Upper lobe of left lung (tissue), 6 donors: Measurements from ENCODE around the gene CCM2. TPM values are rescaled to one million over a fixed set of nuclear protein-coding genes. Genes with fewer than 3 reads are reported as not detected.

Source experiments
- ATAC-seq, 2 donors: fragments of 200-7000 bp; cut with Tn5 transposase; one replicate each; pipeline ENCODE4 v1.9.1; 2022; ENCODE audit warnings: mild to moderate bottlenecking in 2 of 2, moderate library complexity in 2 of 2; ENCODE audit not compliant: low FRiP score in 2 of 2
- DNase-seq, 2 donors: peaks; one replicate each; pipeline ENCODE4 v3.0.0-alpha.2; 2019 to 2020
- H3K27ac ChIP-seq, 4 donors: fragments of 200-600 bp; sonication (generic); one replicate each; pipeline ENCODE4 v1.5.1; 2016 to 2019
- H3K27me3 ChIP-seq, 4 donors: fragments of 200-600 bp; sonication (generic); one replicate each; pipeline ENCODE4 v1.5.1; 2017 to 2019
- H3K36me3 ChIP-seq, 4 donors: fragments of 200-600 bp; sonication (generic); one replicate each; pipeline ENCODE4 v1.5.1; 2016 to 2019
- H3K4me1 ChIP-seq, 4 donors: fragments of 200-600 bp; sonication (generic); one replicate each; pipeline ENCODE4 v1.5.1; 2018 to 2019
- H3K4me3 ChIP-seq, 4 donors: fragments of 200-600 bp; sonication (generic); one replicate each; pipeline ENCODE4 v1.5.1; 2017 to 2019; ENCODE audit warnings: mild to moderate bottlenecking in 2 of 4, moderate library complexity in 1 of 4
- H3K9me3 ChIP-seq, 4 donors: fragments of 200-600 bp; sonication (generic); one replicate each; pipeline ENCODE4 v1.5.1; 2018 to 2019
- EP300 ChIP-seq, 4 donors: sonication (generic); formaldehyde crosslinking; IDR thresholded peaks; one replicate each; pipeline ENCODE4 v1.5.1; 2017; ENCODE audit warnings: antibody characterized with exemption in 4 of 4, control low read depth in 2 of 4
- POLR2A ChIP-seq, 4 donors: fragments of 450-650 bp; IDR thresholded peaks; one replicate each; pipeline ENCODE4 v1.5.1; 2016 to 2017; ENCODE audit warnings: antibody characterized with exemption in 4 of 4, mild to moderate bottlenecking in 2 of 4
- POLR2AphosphoS5 ChIP-seq, 2 donors: sonication (generic); formaldehyde crosslinking; IDR thresholded peaks; one replicate each; pipeline ENCODE4 v1.5.1; 2017; ENCODE audit warnings: antibody characterized with exemption in 2 of 2
- WGBS, 2 donors: methylation state at CpG; one replicate each; pipeline ENCODE4 v1.1.5; 2017 to 2018; 5-methylcytosine and 5-hydroxymethylcytosine counted together
- total RNA-seq, 6 donors: library from RNA; depleted of rRNA in 4 of 6; stranded (reverse); fragments of >200 nt in 4 of 6; gene quantifications; one replicate each; pipeline versions ENCODE4 v1.1.0 to v1.2.1, GENCODE V29; 2016 to 2021
- TF ChIP-seq, protein P1 (sequence below), 6 experiments: fragments of 450-650 bp in 4 of 6; fragments of 200-600 bp in 2 of 6; sonication (generic) in 2 of 6; IDR thresholded peaks; one replicate each; pipeline ENCODE4 v1.5.1; 2016 to 2019; ENCODE audit warnings: antibody characterized with exemption in 6 of 6
- donor health status: DM: no; HTN: no; CAD: no; lungs with moderate emphysema.
- donor health status: DM: no; HTN: yes; CAD: no; lungs with severe emphysema.

CCM2 gene
- total RNA-seq, 6 donors from 2014 or later = 30.9 to 63.9 (median 46.8) TPM

DNA sequence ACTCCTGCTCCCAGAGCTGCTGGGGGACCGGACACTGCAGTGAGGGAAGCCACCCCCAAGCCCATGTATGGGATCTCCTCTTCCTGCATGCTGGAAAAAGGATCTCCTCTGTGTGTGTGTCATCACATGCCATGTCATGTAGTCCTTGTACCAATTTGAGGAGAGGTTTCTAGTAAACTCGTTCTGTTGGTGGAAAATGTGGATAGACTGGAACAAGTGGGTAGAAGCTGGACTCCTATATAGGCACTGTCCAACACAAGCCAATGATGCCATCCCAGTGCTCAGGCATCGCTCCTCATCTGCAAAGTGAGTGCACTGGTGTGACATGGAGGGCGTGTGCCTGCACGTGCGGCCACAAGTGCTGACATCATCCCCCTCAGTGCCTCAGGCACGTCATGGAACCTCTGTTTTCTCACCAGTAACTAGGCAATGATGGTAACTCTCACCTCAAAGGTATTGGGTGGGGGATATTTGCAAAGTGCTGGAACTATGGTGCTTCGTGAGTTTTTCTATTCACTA is 40.5 kb upstream of the CCM2 start:
- WGBS, 2 donors = 62 to 72% methylated on average over 6 to 8 of the region's 8 CpGs

DNA sequence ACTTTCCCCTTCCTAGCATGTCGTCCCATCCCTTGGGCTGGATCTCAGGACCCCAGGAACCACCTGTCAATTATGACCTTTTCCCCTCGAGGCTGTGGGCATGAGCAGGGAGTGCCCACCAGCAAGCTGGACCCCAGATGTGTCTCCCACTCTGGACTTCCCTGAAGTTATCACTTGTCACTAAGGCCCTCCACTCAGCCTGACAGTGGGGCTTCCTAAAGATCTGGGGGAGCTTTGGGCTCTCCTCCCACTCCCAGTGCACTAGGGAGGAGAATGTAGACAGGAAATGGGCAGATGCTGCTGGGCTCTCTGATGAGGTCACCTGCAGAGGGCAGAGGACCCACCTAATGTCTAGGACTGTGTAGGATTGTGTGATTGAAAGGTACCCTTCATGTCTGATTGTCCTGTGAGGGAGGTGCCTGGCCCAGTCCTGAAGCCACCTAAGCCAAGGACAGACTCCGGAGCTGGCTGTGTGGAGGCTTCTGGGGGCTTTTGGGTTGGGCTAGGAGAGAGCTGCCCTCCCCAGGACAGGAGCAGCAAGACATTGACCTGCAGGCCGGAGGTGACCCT is 39.9 kb upstream of the CCM2 start:
- no peak for DNase-seq
- TF ChIP-seq POLR2AphosphoS5 (IDR thresholded peaks at IDR 0.05) = no peak
- TF ChIP-seq POLR2A (IDR thresholded peaks at IDR 0.05) = no peak
- TF ChIP-seq, protein P1, sequence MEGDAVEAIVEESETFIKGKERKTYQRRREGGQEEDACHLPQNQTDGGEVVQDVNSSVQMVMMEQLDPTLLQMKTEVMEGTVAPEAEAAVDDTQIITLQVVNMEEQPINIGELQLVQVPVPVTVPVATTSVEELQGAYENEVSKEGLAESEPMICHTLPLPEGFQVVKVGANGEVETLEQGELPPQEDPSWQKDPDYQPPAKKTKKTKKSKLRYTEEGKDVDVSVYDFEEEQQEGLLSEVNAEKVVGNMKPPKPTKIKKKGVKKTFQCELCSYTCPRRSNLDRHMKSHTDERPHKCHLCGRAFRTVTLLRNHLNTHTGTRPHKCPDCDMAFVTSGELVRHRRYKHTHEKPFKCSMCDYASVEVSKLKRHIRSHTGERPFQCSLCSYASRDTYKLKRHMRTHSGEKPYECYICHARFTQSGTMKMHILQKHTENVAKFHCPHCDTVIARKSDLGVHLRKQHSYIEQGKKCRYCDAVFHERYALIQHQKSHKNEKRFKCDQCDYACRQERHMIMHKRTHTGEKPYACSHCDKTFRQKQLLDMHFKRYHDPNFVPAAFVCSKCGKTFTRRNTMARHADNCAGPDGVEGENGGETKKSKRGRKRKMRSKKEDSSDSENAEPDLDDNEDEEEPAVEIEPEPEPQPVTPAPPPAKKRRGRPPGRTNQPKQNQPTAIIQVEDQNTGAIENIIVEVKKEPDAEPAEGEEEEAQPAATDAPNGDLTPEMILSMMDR (IDR thresholded peaks at IDR 0.05) = no peak
- no peak for TF ChIP-seq EP300 (IDR thresholded peaks at IDR 0.05)

More for the DNA sequence above, 40.5 kb upstream of the CCM2 start:
- no peak for DNase-seq
- peaks cover 0 to 3% (median 0%) of the 10 kb centered on the region in 4 donors for H3K27me3 ChIP-seq
- H3K27ac ChIP-seq = no peak overlapping the region
- no peaks in the 10 kb centered on the region for H3K36me3 ChIP-seq
- no peak overlapping the region for H3K4me3 ChIP-seq
- no peak for ATAC-seq
- H3K4me1 ChIP-seq = peaks cover 5 to 12% (median 11%) of the 10 kb centered on the region in 4 donors
- H3K9me3 ChIP-seq = no peaks in the 10 kb centered on the region
- no peak for TF ChIP-seq POLR2A (IDR thresholded peaks at IDR 0.05)
- TF ChIP-seq, protein P1 (IDR thresholded peaks at IDR 0.05) = no peak
- TF ChIP-seq EP300 (IDR thresholded peaks at IDR 0.05) = no peak
- TF ChIP-seq POLR2AphosphoS5 (IDR thresholded peaks at IDR 0.05) = peak in 1 of 2 donors; percentile 8

DNA sequence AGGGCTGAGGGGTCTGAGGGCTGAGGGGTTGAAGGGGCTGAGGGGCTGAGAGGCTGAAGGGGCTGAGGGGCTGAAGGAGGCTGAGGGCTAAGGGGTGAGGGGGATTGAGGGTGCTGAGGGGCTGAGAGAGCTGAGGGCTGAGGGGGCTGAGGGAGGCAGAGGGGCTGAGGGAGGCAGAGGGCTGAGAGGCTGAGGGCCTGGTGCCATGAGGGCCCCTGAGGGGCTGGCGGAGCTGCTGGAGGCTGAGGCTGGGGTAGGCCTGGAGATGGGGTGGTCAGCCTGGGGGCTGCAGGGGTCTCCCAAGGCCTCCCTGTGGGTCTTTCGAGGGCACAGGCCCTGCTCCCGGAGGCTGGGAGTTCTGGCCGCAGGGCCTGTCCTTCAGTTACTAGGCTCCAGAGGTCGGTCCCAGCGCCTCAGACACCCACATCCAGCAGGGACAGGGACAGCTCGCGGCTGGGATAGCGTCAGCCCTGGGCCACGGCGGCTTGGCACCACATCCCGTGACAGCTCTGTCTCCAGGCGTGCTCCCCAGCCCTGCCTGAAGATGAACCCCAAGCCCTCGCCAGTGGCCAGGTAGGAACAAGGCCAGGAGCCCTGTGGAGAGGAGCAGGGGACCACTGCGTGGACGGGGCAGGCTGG is 38.0 kb upstream of the CCM2 start:
- Histone ChIP-seq H3K27ac (no peak overlapping the region), H3K36me3 (peaks cover 0 to 6% (median 0%) of the 10 kb centered on the region in 4 donors), H3K27me3 (peaks cover 0 to 3% (median 0%) of the 10 kb centered on the region in 4 donors), H3K4me3 (peak overlapping the region in 3 of 4 donors; percentile 31 to 46 (median 44)), H3K9me3 (no peaks in the 10 kb centered on the region), H3K4me1 (peaks cover 5 to 12% (median 11%) of the 10 kb centered on the region in 4 donors)
- 70 to 77% methylated on average over 4 to 13 of the region's 16 CpGs for WGBS, 2 donors
- DNase-seq (no peak), ATAC-seq (peak in 1 of 2 donors; percentile 3)
- TF ChIP-seq, protein P1 (IDR thresholded peaks at IDR 0.05) = no peak
- no peak for TF ChIP-seq POLR2A (IDR thresholded peaks at IDR 0.05)
- no peak for TF ChIP-seq POLR2AphosphoS5 (IDR thresholded peaks at IDR 0.05)
- TF ChIP-seq EP300 (IDR thresholded peaks at IDR 0.05) = no peak

More for the DNA sequence above, 39.9 kb upstream of the CCM2 start:
- Histone ChIP-seq H3K27ac (no peak overlapping the region), H3K4me3 (no peak overlapping the region), H3K36me3 (no peaks in the 10 kb centered on the region), H3K9me3 (no peaks in the 10 kb centered on the region), H3K4me1 (peaks cover 5 to 12% (median 11%) of the 10 kb centered on the region in 4 donors), H3K27me3 (peaks cover 0 to 3% (median 0%) of the 10 kb centered on the region in 4 donors)
- ATAC-seq = no peak
- WGBS, 2 donors = 77 to 78% methylated on average over 4 of the region's 4 CpGs

DNA sequence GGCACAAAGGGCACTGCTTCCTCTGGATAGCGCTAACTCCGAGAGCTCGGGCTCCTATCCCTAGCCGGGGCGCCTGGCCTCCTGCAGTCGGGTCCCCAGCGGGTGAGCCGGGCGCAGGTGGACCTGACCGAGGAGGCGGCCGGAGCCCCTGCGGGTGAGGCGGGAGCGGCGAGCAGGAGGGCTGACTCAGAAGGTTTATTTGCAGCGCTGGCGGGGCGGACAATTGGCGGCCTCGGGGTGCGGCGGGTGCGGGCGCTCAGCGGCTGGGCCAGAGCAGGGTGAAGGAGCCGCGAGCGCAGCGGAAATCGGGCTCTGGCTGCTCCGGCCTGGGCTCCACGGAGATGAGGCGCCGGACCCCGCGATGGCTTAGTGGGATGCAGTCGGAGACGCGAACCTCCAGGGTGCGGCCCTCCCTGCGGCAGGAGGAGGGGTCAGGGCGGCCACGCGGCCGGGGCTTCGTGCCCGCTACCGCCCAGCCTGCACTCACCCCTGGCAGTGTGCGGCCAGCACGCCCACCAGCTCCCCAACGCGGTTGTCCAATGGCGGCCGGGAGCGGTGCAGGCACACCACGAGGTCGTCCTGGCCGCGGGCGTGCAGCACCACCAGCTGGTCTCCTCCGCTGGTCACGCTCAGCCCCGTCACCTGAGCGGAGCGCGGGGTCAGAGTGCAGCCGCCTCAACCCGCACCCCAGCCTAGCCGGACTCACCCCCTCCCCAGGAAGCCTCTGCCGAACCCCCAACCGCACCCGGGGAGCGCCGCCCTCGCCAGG is 37.3 kb upstream of the CCM2 start:
- peak in 1 of 2 donors; percentile 68 for ATAC-seq
- TF ChIP-seq POLR2A (IDR thresholded peaks at IDR 0.05) = no peak
- no peak for TF ChIP-seq POLR2AphosphoS5 (IDR thresholded peaks at IDR 0.05)
- TF ChIP-seq, protein P1 (IDR thresholded peaks at IDR 0.05) = no peak
- TF ChIP-seq EP300 (IDR thresholded peaks at IDR 0.05) = no peak
- H3K4me3 ChIP-seq = peak overlapping the region in 3 of 4 donors; percentile 31 to 46 (median 44)
- H3K9me3 ChIP-seq = no peaks in the 10 kb centered on the region
- H3K4me1 ChIP-seq = peaks cover 5 to 12% (median 11%) of the 10 kb centered on the region in 4 donors
- no peak overlapping the region for H3K27ac ChIP-seq
- peak in 1 of 2 donors; percentile 87 for DNase-seq
- peaks cover 0 to 6% (median 3%) of the 10 kb centered on the region in 4 donors for H3K36me3 ChIP-seq
- 49 to 56% methylated on average over 23 to 74 of the region's 76 CpGs for WGBS, 2 donors
- peaks cover 0 to 3% (median 0%) of the 10 kb centered on the region in 4 donors for H3K27me3 ChIP-seq
